Sigmoid colon (tissue), 4 donors: ENCODE data around the gene FOXO4.

Source experiments
- CTCF ChIP-seq, 4 experiments: fragments of 450-650 bp in 3 of 4; fragments of 200-600 bp in 1 of 4; IDR thresholded peaks; one replicate each; pipeline ENCODE4 v1.5.1; 2016 to 2019; ENCODE audit warnings: antibody characterized with exemption in 4 of 4, mild to moderate bottlenecking in 3 of 4, moderate library complexity in 2 of 4
- EP300 ChIP-seq, 4 donors: sonication (generic); formaldehyde crosslinking; IDR thresholded peaks; one replicate each; pipeline ENCODE4 v1.6.1; 2017; ENCODE audit warnings: antibody characterized with exemption in 4 of 4
- POLR2A ChIP-seq, 2 donors: fragments of 450-650 bp; IDR thresholded peaks; one replicate each; pipeline ENCODE4 v1.6.1; 2016; ENCODE audit warnings: antibody characterized with exemption in 2 of 2, mild to moderate bottlenecking in 2 of 2, moderate library complexity in 2 of 2
- POLR2AphosphoS5 ChIP-seq, 4 donors: sonication (generic); formaldehyde crosslinking; IDR thresholded peaks; one replicate each; pipeline ENCODE4 v1.6.1; 2017; ENCODE audit warnings: antibody characterized with exemption in 4 of 4

- TF ChIP-seq POLR2A (IDR thresholded peaks at IDR 0.05) (no peak), EP300 (IDR thresholded peaks at IDR 0.05) (no peak), CTCF (IDR thresholded peaks at IDR 0.05) (no peak), POLR2AphosphoS5 (IDR thresholded peaks at IDR 0.05) (no peak)
Observed at GRCh38 chrX:71098951-71099506, 3.4 kb downstream of the FOXO4 start.
